ENCODE data around the gene PUDP. TPM values are rescaled to one million over a fixed set of nuclear protein-coding genes. Genes with fewer than 3 reads are reported as not detected.
"Not testable (repeated sequence)": the region's sequence is repeated elsewhere in the genome, so short reads cannot be mapped to it uniquely, and the experiment has no call there.

Gene PUDP
- total RNA-seq, 2 donors from 2014 or later, result 15.8 to 41.9 TPM

- Histone ChIP-seq H3K27me3 (no peaks in the 10 kb centered on the region), H3K36me3 (replicated peaks in 1 of 2; ENCODE audit: insufficient read depth in 1 of 2, low read depth in 2 of 2) (no peaks in the 10 kb centered on the region), H3K4me3 (no peak overlapping the region), H3K27ac (no peak overlapping the region), H3K9me3 (no peaks in the 10 kb centered on the region), H3K4me1 (no peaks in the 10 kb centered on the region)
- TF ChIP-seq POLR2A (IDR thresholded peaks at IDR 0.05) (no peak), CTCF (IDR thresholded peaks at IDR 0.05) (no peak)
- DNase-seq (no peak), ATAC-seq (no peak)
- intact Hi-C loops (cut with DNase I), result no loop called here
- WGBS, 2 donors, result 90 to 100% methylated on average over 2 of the region's 2 CpGs
Observed at GRCh38 chrX:7025471-7025870, 122.5 kb downstream of the PUDP start.

GRCh38 chrX:7024850-7025249 is 123.1 kb downstream of the PUDP start:
- no peak overlapping the region for H3K4me3 ChIP-seq
- TF ChIP-seq CTCF (IDR thresholded peaks at IDR 0.05) (no peak), POLR2A (IDR thresholded peaks at IDR 0.05) (no peak)
- DNase-seq (peak in 1 of 4 donors; percentile 1), ATAC-seq (no peak)
- H3K27me3 ChIP-seq, result no peaks in the 10 kb centered on the region
- H3K27ac ChIP-seq, result no peak overlapping the region
- 91 to 97% methylated on average over 5 to 7 of the region's 7 CpGs for WGBS, 2 donors
- intact Hi-C loops (cut with DNase I), result no loop called here
- no peaks in the 10 kb centered on the region for H3K9me3 ChIP-seq
- no peaks in the 10 kb centered on the region for H3K36me3 ChIP-seq (replicated peaks in 1 of 2; ENCODE audit: insufficient read depth in 1 of 2, low read depth in 2 of 2)
- no peaks in the 10 kb centered on the region for H3K4me1 ChIP-seq

GRCh38 chrX:7022996-7023395 is 125.0 kb downstream of the PUDP start:
- H3K4me1 ChIP-seq; DNase-seq; H3K4me3 ChIP-seq; H3K9me3 ChIP-seq; H3K27ac ChIP-seq; H3K27me3 ChIP-seq; ATAC-seq; H3K36me3 ChIP-seq (replicated peaks in 1 of 2; ENCODE audit: insufficient read depth in 1 of 2, low read depth in 2 of 2); intact Hi-C loops (cut with DNase I): not testable (repeated sequence)
- WGBS, 2 donors, result 86 to 91% methylated on average over 3 of the region's 3 CpGs

- 84 to 100% methylated on average over 3 to 4 of the region's 4 CpGs for WGBS, 2 donors
- no peak overlapping the region for H3K27ac ChIP-seq
- H3K36me3 ChIP-seq (replicated peaks in 1 of 2; ENCODE audit: insufficient read depth in 1 of 2, low read depth in 2 of 2), result no peaks in the 10 kb centered on the region
- intact Hi-C loops (cut with DNase I), result no loop called here
- H3K4me1 ChIP-seq, result no peaks in the 10 kb centered on the region
- no peaks in the 10 kb centered on the region for H3K9me3 ChIP-seq
- ATAC-seq (no peak), DNase-seq (no peak)
- H3K27me3 ChIP-seq, result no peaks in the 10 kb centered on the region
- H3K4me3 ChIP-seq, result no peak overlapping the region
- TF ChIP-seq CTCF (IDR thresholded peaks at IDR 0.05), result no peak
- no peak for TF ChIP-seq POLR2A (IDR thresholded peaks at IDR 0.05)
Observed at GRCh38 chrX:7021991-7022390, 126.0 kb downstream of the PUDP start.

GRCh38 chrX:7019555-7019954 is 128.4 kb downstream of the PUDP start:
- Histone ChIP-seq H3K9me3 (no peaks in the 10 kb centered on the region), H3K27ac (no peak overlapping the region), H3K4me1 (no peaks in the 10 kb centered on the region), H3K4me3 (no peak overlapping the region), H3K27me3 (no peaks in the 10 kb centered on the region), H3K36me3 (replicated peaks in 1 of 2; ENCODE audit: insufficient read depth in 1 of 2, low read depth in 2 of 2) (no peaks in the 10 kb centered on the region)
- ATAC-seq, result no peak
- 79 to 92% methylated on average over 3 of the region's 3 CpGs for WGBS, 2 donors
- no peak for TF ChIP-seq POLR2A (IDR thresholded peaks at IDR 0.05)
- no peak for TF ChIP-seq CTCF (IDR thresholded peaks at IDR 0.05)
- intact Hi-C loops (cut with DNase I), result no loop called here
- DNase-seq, result no peak

- DNase-seq; intact Hi-C loops (cut with DNase I); H3K9me3 ChIP-seq; H3K36me3 ChIP-seq (replicated peaks in 1 of 2; ENCODE audit: insufficient read depth in 1 of 2, low read depth in 2 of 2); ATAC-seq; H3K27ac ChIP-seq; H3K27me3 ChIP-seq; H3K4me1 ChIP-seq; H3K4me3 ChIP-seq: not testable (repeated sequence)
- WGBS, 2 donors, result 72 to 78% methylated on average over 4 to 8 of the region's 8 CpGs
Observed at GRCh38 chrX:7012262-7012834, 135.6 kb downstream of the PUDP start.

- intact Hi-C loops (cut with DNase I); H3K9me3 ChIP-seq; H3K36me3 ChIP-seq (replicated peaks in 1 of 2; ENCODE audit: insufficient read depth in 1 of 2, low read depth in 2 of 2); ATAC-seq; H3K27me3 ChIP-seq; H3K4me1 ChIP-seq; DNase-seq; H3K4me3 ChIP-seq; H3K27ac ChIP-seq: not testable (repeated sequence)
- 30 to 72% methylated on average over 3 to 4 of the region's 4 CpGs for WGBS, 2 donors
Observed at GRCh38 chrX:7010897-7011296, 137.1 kb downstream of the PUDP start.

GRCh38 chrX:7007328-7007727 is 140.6 kb downstream of the PUDP start:
- H3K4me3 ChIP-seq; H3K27me3 ChIP-seq; H3K36me3 ChIP-seq (replicated peaks in 1 of 2; ENCODE audit: insufficient read depth in 1 of 2, low read depth in 2 of 2); H3K4me1 ChIP-seq; DNase-seq; ATAC-seq; H3K9me3 ChIP-seq; H3K27ac ChIP-seq; intact Hi-C loops (cut with DNase I): not testable (repeated sequence)

Data from body of pancreas (tissue), 4 donors.